ENCODE data around the gene DLG2. TPM values are rescaled to one million over a fixed set of nuclear protein-coding genes. Genes with fewer than 3 reads are reported as not detected.

The DLG2 gene
- total RNA-seq, 1 donor from 2014 or later, result 0.17 TPM

DNA sequence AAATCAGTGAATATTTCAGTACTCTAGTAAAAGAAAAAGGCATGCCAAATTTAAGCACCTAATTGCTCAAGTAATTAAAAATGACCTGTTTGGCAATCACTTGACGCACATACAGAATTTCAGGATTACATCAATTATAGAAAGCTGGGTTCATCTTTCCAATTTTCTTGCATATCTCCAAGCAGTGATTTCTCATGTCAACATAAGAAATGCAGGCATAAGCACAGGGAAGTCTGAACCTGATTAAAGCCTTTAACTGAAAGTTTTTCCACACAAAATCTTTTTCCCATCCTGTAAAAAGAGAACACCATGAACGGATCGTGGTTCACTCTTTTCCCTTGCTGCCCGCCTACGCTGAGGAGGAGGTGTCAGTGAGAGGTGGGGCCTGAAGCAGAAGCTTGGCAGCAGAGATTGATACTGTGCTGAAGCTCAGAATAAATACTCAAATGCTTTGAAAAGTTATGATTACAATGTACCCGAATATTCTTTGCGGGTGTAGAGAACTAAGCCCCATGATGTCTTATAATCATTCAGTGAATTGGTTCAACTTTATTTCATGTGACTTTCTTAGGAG is 1636.9 kb downstream of the DLG2 start:
- no peak for DNase-seq (ENCODE audit: low read depth)
- TF ChIP-seq, protein P1, sequence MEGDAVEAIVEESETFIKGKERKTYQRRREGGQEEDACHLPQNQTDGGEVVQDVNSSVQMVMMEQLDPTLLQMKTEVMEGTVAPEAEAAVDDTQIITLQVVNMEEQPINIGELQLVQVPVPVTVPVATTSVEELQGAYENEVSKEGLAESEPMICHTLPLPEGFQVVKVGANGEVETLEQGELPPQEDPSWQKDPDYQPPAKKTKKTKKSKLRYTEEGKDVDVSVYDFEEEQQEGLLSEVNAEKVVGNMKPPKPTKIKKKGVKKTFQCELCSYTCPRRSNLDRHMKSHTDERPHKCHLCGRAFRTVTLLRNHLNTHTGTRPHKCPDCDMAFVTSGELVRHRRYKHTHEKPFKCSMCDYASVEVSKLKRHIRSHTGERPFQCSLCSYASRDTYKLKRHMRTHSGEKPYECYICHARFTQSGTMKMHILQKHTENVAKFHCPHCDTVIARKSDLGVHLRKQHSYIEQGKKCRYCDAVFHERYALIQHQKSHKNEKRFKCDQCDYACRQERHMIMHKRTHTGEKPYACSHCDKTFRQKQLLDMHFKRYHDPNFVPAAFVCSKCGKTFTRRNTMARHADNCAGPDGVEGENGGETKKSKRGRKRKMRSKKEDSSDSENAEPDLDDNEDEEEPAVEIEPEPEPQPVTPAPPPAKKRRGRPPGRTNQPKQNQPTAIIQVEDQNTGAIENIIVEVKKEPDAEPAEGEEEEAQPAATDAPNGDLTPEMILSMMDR (conservative IDR thresholded peaks at IDR 0.05; ENCODE audit: low read depth, low read length), result no peak
- H3K4me3 ChIP-seq (ENCODE audit: low read depth, low read length), result no peak overlapping the region

DNA sequence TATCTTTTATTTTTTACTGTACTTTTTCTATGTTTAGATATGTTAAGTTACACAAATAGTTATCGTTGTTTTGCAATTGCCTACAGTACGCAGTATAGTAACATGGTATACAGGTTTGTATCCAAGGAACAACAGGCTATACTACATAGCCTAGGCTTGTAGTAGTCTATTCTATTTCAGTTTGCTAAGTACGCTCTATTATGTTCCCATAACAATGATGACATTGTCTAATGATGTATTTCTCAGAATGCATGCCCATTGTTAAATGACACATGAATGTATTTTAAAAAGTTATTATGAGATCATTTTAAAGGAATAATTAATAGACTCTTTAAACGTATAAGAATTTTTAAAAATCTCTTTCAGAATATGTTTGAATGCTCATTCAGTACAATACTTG is 1644.3 kb downstream of the DLG2 start:
- TF ChIP-seq, protein P1 (conservative IDR thresholded peaks at IDR 0.05; ENCODE audit: low read depth, low read length), result no peak
- DNase-seq (ENCODE audit: low read depth), result no peak

DNA sequence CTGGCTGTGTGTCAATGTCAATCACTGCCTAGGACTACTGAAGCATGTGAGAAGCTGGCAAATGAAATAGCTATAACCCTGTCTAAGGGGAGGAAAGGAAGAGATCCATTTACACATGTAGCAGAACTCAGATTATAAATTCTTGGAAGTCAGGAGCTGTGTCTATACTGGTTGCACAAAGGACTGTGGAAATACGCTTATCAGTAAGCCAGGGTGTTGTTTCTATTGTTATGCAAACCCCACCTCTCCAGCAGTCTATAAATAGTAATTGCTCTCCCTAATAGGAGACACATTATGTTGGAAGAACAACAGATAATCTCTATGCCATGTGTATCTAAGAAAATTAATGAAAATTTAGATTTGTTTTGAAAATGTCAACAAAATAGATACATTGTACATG is 1647.6 kb downstream of the DLG2 start:
- TF ChIP-seq, protein P1 (conservative IDR thresholded peaks at IDR 0.05; ENCODE audit: low read depth, low read length), result no peak
- DNase-seq (ENCODE audit: low read depth), result no peak
- H3K4me3 ChIP-seq (ENCODE audit: low read depth, low read length), result no peak overlapping the region

More for the DNA sequence above, 1644.3 kb downstream of the DLG2 start:
- no peak overlapping the region for H3K4me3 ChIP-seq (ENCODE audit: low read depth, low read length)

DNA sequence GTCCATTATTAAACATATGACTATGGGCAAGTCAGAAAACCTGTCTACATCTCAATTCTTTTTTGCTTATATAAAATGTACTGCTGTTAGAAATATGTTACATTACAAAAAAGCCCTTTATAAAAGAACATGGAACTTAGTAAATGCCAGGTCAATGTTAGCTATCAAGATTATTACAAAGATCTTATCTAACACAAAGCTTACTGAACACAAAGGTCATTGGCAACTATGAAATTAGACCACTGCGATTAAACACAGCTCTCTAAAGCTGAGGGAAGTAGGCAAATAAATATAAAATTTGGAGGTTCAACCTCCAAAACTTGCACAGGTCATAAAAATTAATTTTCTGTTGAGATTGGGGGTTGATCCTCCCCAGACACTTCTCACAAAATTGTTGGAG is 1648.2 kb downstream of the DLG2 start:
- no peak for DNase-seq (ENCODE audit: low read depth)
- no peak overlapping the region for H3K4me3 ChIP-seq (ENCODE audit: low read depth, low read length)
- TF ChIP-seq, protein P1 (conservative IDR thresholded peaks at IDR 0.05; ENCODE audit: low read depth, low read length), result no peak

DNA sequence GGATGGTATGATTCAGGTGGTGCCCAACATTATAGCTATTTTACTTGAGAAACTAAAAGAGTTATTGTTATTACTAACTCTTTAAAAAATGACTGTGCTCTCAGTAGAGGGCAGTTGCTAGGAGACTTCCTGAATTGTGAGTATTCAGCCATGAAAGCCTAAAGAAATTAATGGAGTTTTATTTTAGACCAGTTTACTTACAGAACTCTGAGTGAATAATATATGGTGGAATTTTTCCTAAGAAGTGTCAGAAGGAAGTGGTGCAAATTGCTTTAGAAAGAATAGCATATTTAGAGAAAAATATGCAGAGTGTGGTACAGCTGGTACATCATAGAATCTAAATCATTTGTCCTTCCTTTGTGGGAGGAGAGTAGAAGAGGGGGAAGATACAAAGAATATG is 1651.1 kb downstream of the DLG2 start:
- H3K4me3 ChIP-seq (ENCODE audit: low read depth, low read length), result no peak overlapping the region
- no peak for DNase-seq (ENCODE audit: low read depth)
- TF ChIP-seq, protein P1 (conservative IDR thresholded peaks at IDR 0.05; ENCODE audit: low read depth, low read length), result no peak

DNA sequence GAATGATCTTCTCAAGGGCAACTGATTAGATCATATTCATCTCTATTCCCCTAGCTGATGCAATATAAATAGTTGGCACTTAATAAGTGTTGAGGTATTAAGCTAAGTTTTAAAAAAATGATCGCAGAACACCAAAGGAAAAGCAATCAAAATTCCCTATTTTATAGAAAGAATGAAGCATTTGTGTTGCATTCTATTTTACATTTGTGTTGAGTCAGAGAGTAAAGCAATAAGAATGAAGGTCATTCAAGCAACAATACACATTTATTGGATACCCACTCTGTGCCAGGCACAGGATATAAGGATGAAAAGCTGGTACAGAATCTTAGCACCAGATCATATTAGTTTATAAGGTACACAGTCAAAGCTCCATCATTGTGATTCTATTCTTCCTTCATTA is 1654.6 kb downstream of the DLG2 start:
- no peak overlapping the region for H3K4me3 ChIP-seq (ENCODE audit: low read depth, low read length)
- DNase-seq (ENCODE audit: low read depth), result no peak
- TF ChIP-seq, protein P1 (conservative IDR thresholded peaks at IDR 0.05; ENCODE audit: low read depth, low read length), result no peak

DNA sequence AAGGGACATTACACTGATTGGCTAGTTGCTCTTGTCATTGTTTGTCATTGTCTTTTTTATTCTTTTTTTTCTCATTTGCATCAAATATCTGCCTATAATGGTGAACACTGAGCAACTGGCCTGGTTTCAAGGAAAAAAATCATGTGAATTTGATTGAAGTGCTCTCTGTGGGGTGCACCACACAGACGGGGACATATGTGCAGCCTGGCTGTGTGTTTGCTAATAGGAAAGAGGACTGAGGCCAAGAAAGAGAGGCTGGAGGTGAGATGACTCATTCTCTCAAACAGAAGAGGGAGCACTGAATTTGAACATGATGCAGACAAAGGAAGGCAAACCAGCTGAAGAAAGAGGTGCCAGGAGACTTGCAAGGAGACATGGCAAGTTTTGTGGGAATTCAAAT is 1656.1 kb downstream of the DLG2 start:
- TF ChIP-seq, protein P1 (conservative IDR thresholded peaks at IDR 0.05; ENCODE audit: low read depth, low read length), result no peak
- H3K4me3 ChIP-seq (ENCODE audit: low read depth, low read length), result no peak overlapping the region
- DNase-seq (ENCODE audit: low read depth), result peak; percentile 18

Data from epithelial cell of proximal tubule (primary cell).